HEK293T (cell line): ENCODE measurements around the gene GDE1.

Experiments used
- ARNT ChIP-seq: fragments of 450-650 bp; IDR thresholded peaks from 2 replicates; pipeline ENCODE4 v1.6.1; 2017; ENCODE audit warnings: mild to moderate bottlenecking
- BHLHE40 ChIP-seq: fragments of 450-650 bp; IDR thresholded peaks from 2 replicates; pipeline ENCODE4 v1.6.1; 2016; ENCODE audit warnings: mild to moderate bottlenecking, moderate library complexity, borderline replicate concordance
- CTBP1 ChIP-seq: fragments of 450-650 bp; IDR thresholded peaks from 2 replicates; pipeline ENCODE4 v1.6.1; 2016; ENCODE audit warnings: borderline replicate concordance
- ELF4 ChIP-seq: fragments of 450-650 bp; IDR thresholded peaks from 2 replicates; pipeline ENCODE4 v1.6.1; 2017; ENCODE audit warnings: antibody characterized with exemption
- FOXA1 ChIP-seq: fragments of 450-650 bp; IDR thresholded peaks from 2 replicates; pipeline ENCODE4 v1.6.1; 2016; ENCODE audit warnings: mild to moderate bottlenecking
- FOXK2 ChIP-seq: fragments of 450-650 bp; IDR thresholded peaks from 2 replicates; pipeline ENCODE4 v1.6.1; 2016; ENCODE audit warnings: mild to moderate bottlenecking
- FOXM1 ChIP-seq: fragments of 450-650 bp; IDR thresholded peaks from 2 replicates; pipeline ENCODE4 v1.6.1; 2017; ENCODE audit warnings: mild to moderate bottlenecking, borderline replicate concordance
- L3MBTL2 ChIP-seq: fragments of 450-650 bp; conservative IDR thresholded peaks from 2 replicates; pipeline ENCODE4 v1.6.1; 2016; ENCODE audit warnings: mild to moderate bottlenecking
- NFRKB ChIP-seq: fragments of 450-650 bp; IDR thresholded peaks from 2 replicates; pipeline ENCODE4 v1.6.1; 2016; ENCODE audit warnings: mild to moderate bottlenecking, moderate library complexity
- SP1 ChIP-seq: fragments of 450-650 bp; IDR thresholded peaks from 2 replicates; pipeline ENCODE4 v1.6.1; 2017
- TARDBP ChIP-seq: fragments of 450-650 bp; IDR thresholded peaks from 2 replicates; pipeline ENCODE4 v1.6.1; 2016
- TF ChIP-seq, protein P1 (sequence below): fragments of 450-650 bp; IDR thresholded peaks from 2 replicates; pipeline ENCODE4 v1.6.1; 2016

DNA sequence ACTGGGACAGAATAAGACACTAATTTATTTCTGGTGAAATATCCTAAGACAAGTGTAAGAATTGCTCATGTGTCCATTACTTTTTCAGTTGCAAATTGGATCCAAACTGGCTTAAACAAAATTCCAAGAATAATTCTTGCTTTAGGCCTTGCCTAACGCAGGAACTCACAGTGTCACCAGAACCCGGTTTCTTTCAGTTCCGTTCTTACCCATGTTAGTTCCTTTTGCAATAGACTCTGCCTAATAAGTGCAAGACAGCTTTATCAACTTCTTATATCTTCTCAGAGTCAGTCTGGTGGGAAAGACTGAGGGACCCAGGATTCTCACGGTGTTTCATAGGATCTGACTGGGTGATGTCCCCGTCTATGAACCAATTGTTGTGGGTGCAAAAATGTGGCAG is 24.7 kb downstream of the GDE1 start:
- TF ChIP-seq, protein P1, sequence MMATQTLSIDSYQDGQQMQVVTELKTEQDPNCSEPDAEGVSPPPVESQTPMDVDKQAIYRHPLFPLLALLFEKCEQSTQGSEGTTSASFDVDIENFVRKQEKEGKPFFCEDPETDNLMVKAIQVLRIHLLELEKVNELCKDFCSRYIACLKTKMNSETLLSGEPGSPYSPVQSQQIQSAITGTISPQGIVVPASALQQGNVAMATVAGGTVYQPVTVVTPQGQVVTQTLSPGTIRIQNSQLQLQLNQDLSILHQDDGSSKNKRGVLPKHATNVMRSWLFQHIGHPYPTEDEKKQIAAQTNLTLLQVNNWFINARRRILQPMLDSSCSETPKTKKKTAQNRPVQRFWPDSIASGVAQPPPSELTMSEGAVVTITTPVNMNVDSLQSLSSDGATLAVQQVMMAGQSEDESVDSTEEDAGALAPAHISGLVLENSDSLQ, result no peak
- TF ChIP-seq FOXA1 (no peak), SP1 (no peak), L3MBTL2 (no peak), BHLHE40 (no peak), ELF4 (no peak), TARDBP (no peak), FOXK2 (no peak), CTBP1 (no peak), ARNT (no peak), FOXM1 (no peak), NFRKB (no peak)
